Measurements from ENCODE around the gene TULP3.

DNA sequence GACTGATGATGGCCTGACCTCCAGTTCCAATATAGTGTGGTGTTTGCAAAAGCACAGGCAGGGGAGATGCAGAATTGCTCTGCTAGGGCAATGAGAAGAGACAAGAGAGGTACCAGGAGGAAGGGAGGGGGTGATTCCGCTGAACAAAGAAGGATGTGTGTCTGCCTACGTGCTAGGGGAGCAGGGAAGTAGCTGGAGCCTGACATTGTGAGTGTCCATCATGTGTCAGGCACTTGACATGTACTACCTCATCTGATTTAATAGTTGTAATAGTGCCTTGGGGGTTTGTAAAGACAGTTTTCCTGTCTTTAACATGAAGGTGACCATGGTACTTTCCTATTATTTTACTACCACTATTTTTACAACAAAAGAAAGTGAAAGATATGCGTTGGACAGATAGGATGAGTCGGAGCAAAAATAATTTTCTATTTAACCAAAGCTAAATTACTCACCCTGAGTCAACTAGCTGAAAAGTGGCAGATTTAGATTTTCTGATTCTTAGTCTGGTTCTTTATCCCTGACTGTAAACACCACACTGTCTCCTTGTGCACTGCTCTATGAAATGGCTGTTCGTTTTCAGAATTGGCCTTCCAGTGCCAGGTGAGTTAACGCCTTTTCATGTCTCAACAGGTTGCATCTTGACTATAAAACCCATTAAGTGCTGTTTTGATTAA is 34.8 kb downstream of the TULP3 start:
- TF ChIP-seq, protein P1, sequence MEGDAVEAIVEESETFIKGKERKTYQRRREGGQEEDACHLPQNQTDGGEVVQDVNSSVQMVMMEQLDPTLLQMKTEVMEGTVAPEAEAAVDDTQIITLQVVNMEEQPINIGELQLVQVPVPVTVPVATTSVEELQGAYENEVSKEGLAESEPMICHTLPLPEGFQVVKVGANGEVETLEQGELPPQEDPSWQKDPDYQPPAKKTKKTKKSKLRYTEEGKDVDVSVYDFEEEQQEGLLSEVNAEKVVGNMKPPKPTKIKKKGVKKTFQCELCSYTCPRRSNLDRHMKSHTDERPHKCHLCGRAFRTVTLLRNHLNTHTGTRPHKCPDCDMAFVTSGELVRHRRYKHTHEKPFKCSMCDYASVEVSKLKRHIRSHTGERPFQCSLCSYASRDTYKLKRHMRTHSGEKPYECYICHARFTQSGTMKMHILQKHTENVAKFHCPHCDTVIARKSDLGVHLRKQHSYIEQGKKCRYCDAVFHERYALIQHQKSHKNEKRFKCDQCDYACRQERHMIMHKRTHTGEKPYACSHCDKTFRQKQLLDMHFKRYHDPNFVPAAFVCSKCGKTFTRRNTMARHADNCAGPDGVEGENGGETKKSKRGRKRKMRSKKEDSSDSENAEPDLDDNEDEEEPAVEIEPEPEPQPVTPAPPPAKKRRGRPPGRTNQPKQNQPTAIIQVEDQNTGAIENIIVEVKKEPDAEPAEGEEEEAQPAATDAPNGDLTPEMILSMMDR (IDR thresholded peaks at IDR 0.05), result no peak
- TF ChIP-seq POLR2A (IDR thresholded peaks at IDR 0.05) (no peak), POLR2AphosphoS5 (IDR thresholded peaks at IDR 0.05; ENCODE audit: insufficient read depth in 1 of 2, low read depth in 1 of 2) (no peak)

Measured in vagina (tissue), 2 donors.